GM12878 (cell line): Measurements from ENCODE around the gene GSTP1. TPM values are rescaled to one million over a fixed set of nuclear protein-coding genes. Genes with fewer than 3 reads are reported as not detected.
"Not testable (repeated sequence)": the region's sequence is repeated elsewhere in the genome, so short reads cannot be mapped to it uniquely, and the experiment has no call there.

Experiments used
- ATAC-seq: fragments of 200-7000 bp; cut with Tn5 transposase; 3 replicates; pipeline ENCODE4 v1.9.1; 2020; ENCODE audit warnings: mild to moderate bottlenecking, moderate library complexity
- BruUV-seq: library from RNA; stranded (reverse); fragments of 400-500 nt; replicated peaks from 2 replicates; lab custom pipeline; 2021; lab: Mats Ljungman, UMichigan
- CTCF ChIA-PET: fragments of 300-600 bp; sonication (Branson Sonifier 250); formaldehyde crosslinking; extraction: SDS; loops from one replicate; lab custom pipeline; 2021; ENCODE audit warnings: inconsistent platforms; lab: Yijun Ruan, JAX
- POLR2A ChIA-PET: fragments of 350-600 bp; formaldehyde crosslinking; extraction: SDS; loops from one replicate; lab custom pipeline; 2021; ENCODE audit warnings: inconsistent platforms; lab: Charles Lee
- RAD21 ChIA-PET: fragments of 300-600 bp; sonication (Branson Sonifier 250); formaldehyde crosslinking; loops from one replicate; lab custom pipeline; 2023; ENCODE audit warnings: antibody characterized with exemption; ENCODE audit not compliant: unreplicated experiment; lab: Charles Lee
- SMC1A ChIA-PET: fragments of 300-600 bp; sonication (Branson Sonifier 250); formaldehyde crosslinking; loops from one replicate; lab custom pipeline; 2023; ENCODE audit not compliant: unreplicated experiment, uncharacterized antibody; lab: Charles Lee
- DNase-seq: peaks from one replicate; pipeline ENCODE4 v3.0.0-alpha.2; 2011; ENCODE audit warnings: low read depth, low spot score
- FAIRE-seq: peaks from 3 replicates; lab custom pipeline; 2011; peaks lifted over from hg19 to GRCh38; lab: Jason Lieb, UNC
- H2AFZ ChIP-seq: 2 replicates; pipeline ENCODE4 v1.6.0; 2011; ENCODE audit warnings: low read depth, low read length, control low read depth; ENCODE audit not compliant: control insufficient read depth
- H3K27ac ChIP-seq: 2 replicates; pipeline ENCODE4 v1.5.1; 2011; ENCODE audit warnings: control low read depth; ENCODE audit not compliant: control insufficient read depth, insufficient read depth
- H3K27me3 ChIP-seq, 2 experiments: replicated peaks in 1 of 2; 2 replicates each; pipeline versions ENCODE4 v1.6.0 to v1.6.1; 2011; ENCODE audit warnings: low read length in 1 of 2; ENCODE audit not compliant: control insufficient read depth in 2 of 2, insufficient read depth in 2 of 2
- H3K36me3 ChIP-seq, 2 experiments: 2 replicates each; pipeline ENCODE4 v1.5.1; 2011; ENCODE audit warnings: low read length in 1 of 2; ENCODE audit not compliant: control insufficient read depth in 2 of 2, insufficient read depth in 2 of 2
- H3K4me1 ChIP-seq: 2 replicates; pipeline ENCODE4 v1.6.1; 2011; ENCODE audit warnings: mild to moderate bottlenecking, low read length, moderate library complexity, mixed read lengths; ENCODE audit not compliant: control insufficient read depth, insufficient read depth
- H3K4me2 ChIP-seq: 2 replicates; pipeline ENCODE4 v1.6.0; 2011; ENCODE audit warnings: control low read depth; ENCODE audit not compliant: control insufficient read depth, insufficient read depth
- H3K4me3 ChIP-seq: fragments of 200-600 bp; sonication (generic); 2 replicates; pipeline ENCODE4 v1.5.1; 2016
- H3K79me2 ChIP-seq: 2 replicates; pipeline ENCODE4 v1.6.0; 2011; ENCODE audit warnings: low read length; ENCODE audit not compliant: control insufficient read depth, insufficient read depth
- H3K9ac ChIP-seq: 2 replicates; pipeline ENCODE4 v1.8.0; 2011; ENCODE audit warnings: low read length, control low read depth, mixed read lengths; ENCODE audit not compliant: control insufficient read depth, insufficient read depth
- H3K9me3 ChIP-seq: replicated peaks from 3 replicates; pipeline ENCODE4 v1.5.1; 2011; ENCODE audit warnings: mild to moderate bottlenecking, low read length; ENCODE audit not compliant: control insufficient read depth, insufficient read depth
- H4K20me1 ChIP-seq: 2 replicates; pipeline ENCODE4 v1.6.0; 2011; ENCODE audit not compliant: control insufficient read depth, insufficient read depth
- CHD4 ChIP-seq: fragments of 200-600 bp; sonication (generic); IDR thresholded peaks from 2 replicates; pipeline ENCODE4 v1.6.1; 2016; ENCODE audit warnings: mild to moderate bottlenecking
- FOS ChIP-seq: IDR thresholded peaks from 3 replicates; pipeline ENCODE4 v1.6.1; 2011; ENCODE audit warnings: borderline replicate concordance; ENCODE audit not compliant: insufficient read length; ENCODE audit errors: extremely low read depth
- IRF4 ChIP-seq: IDR thresholded peaks from 2 replicates; pipeline ENCODE4 v1.6.1; 2011; ENCODE audit warnings: low read depth, low read length
- NR2C2 ChIP-seq: IDR thresholded peaks from 2 replicates; pipeline ENCODE4 v1.6.1; 2011; ENCODE audit warnings: borderline replicate concordance, low read depth; ENCODE audit not compliant: control insufficient read depth, insufficient read length
- PAX5 ChIP-seq: IDR thresholded peaks from 2 replicates; pipeline ENCODE4 v1.6.1; 2011; ENCODE audit warnings: low read depth, low read length, borderline replicate concordance
- SMC3 ChIP-seq: IDR thresholded peaks from 2 replicates; pipeline ENCODE4 v1.6.1; 2011; ENCODE audit warnings: low read length, improper control_type of control experiment, borderline replicate concordance
- SP1 ChIP-seq: IDR thresholded peaks from one replicate; pipeline ENCODE4 v1.6.1; 2011; ENCODE audit warnings: low read depth, low read length
- STAT1 ChIP-seq: fragments of 450-650 bp; conservative IDR thresholded peaks from 2 replicates; pipeline ENCODE4 v1.6.1; 2014; ENCODE audit warnings: antibody characterized with exemption, mild to moderate bottlenecking
- TCF3 ChIP-seq: IDR thresholded peaks from 2 replicates; pipeline ENCODE4 v1.6.1; 2012; ENCODE audit warnings: low read depth, mild to moderate bottlenecking, low read length, borderline replicate concordance; ENCODE audit not compliant: insufficient read depth
- WGBS: methylation state at CpG from one replicate; pipeline ENCODE4 v1.1.6; 2016; ENCODE audit warnings: low lambda C conversion rate; ENCODE audit not compliant: insufficient replicate concordance, insufficient coverage; ENCODE audit errors: missing lambda C conversion rate; 5-methylcytosine and 5-hydroxymethylcytosine counted together
- in situ Hi-C: fragments of 300-500 bp; cut with MboI; formaldehyde crosslinking; loops from 9 replicates; pipeline ENCODE4 v1.14.3; 2018; ENCODE audit warnings: mixed read lengths
- intact Hi-C: fragments of 100-400 bp; cut with micrococcal nuclease; formaldehyde crosslinking; loops from one replicate; pipeline ENCODE4 v1.14.2; 2022; ENCODE audit not compliant: unreplicated experiment
- polyA plus RNA-seq, 11 experiments: library from polyadenylated mRNA; depleted of rRNA in 4 of 11; unstranded in 6 of 11; stranded (reverse) in 5 of 11; fragments of >200 nt; fragmentation: Nextera tagmentation in 4 of 11; fragmentation: Illumina TruSeq in 1 of 11; extraction: Ambion mirVana in 4 of 11; extraction: Trizol in 1 of 11; gene quantifications; 1 replicate in 1 of 11; 2 replicates in 10 of 11; pipeline versions ENCODE4 v1.2.1 to v1.2.3, GENCODE V29; 2011 to 2016; ENCODE audit warnings: inconsistent platforms in 2 of 11, missing spikeins in 2 of 11, low read depth in 1 of 11
- total RNA-seq, 4 experiments: library from RNA; depleted of rRNA in 3 of 4; stranded (reverse); fragments of >200 nt in 3 of 4; fragmentation: Illumina TruSeq in 1 of 4; extraction: Trizol in 1 of 4; gene quantifications; 2 replicates each; pipeline versions ENCODE4 v1.2.1 to v1.2.3, GENCODE V29; 2013 to 2021
- TF ChIP-seq, protein P1 (sequence below): fragments of 450-650 bp; IDR thresholded peaks from 2 replicates; pipeline ENCODE4 v1.6.1; 2017; ENCODE audit warnings: antibody characterized with exemption, mild to moderate bottlenecking, moderate library complexity

Gene GSTP1
- total and polyA plus RNA-seq, 10 of the 15 experiments (the other 5 are each of a cell fraction or from before 2014, with no cell fraction given) = 469 to 1,788 (median 955) TPM

- H3K36me3 ChIP-seq, H2AFZ ChIP-seq, DNase-seq, SMC1A ChIA-PET, H3K4me2 ChIP-seq, H3K27me3 ChIP-seq, H3K9ac ChIP-seq, BruUV-seq, H3K4me1 ChIP-seq, H4K20me1 ChIP-seq, FAIRE-seq, ATAC-seq, in situ Hi-C loops, H3K4me3 ChIP-seq, POLR2A ChIA-PET, H3K79me2 ChIP-seq, intact Hi-C loops, RAD21 ChIA-PET, H3K27ac ChIP-seq, CTCF ChIA-PET: not testable (repeated sequence)
- H3K9me3 ChIP-seq = peaks cover 12% of the 10 kb centered on the region; the same call in 2 of the 3 replicates
Observed at GRCh38 chr11:67551697-67552096, 31.9 kb upstream of the GSTP1 start.

DNA sequence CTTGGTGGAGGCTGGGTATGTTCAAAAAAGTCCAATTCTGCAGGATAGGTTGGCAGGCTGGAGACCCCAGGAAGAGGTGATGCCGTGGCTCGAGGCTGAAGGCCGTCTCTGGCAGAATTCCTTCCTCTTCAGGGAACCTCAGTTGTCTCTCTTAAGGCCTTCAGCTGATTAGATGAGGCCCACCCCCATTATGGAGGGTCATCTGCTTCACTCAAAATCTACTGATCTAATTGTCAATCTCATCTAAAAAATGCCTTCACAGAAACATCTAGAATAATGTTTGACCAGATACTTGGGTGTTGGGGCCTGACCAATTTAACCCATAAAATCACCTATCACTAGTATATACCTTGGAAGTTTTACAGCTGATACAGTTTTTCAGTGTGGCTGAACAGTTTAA lies 27.4 kb upstream of the GSTP1 start:
- H2AFZ ChIP-seq = no peak overlapping the region
- no peaks in the 10 kb centered on the region for H3K36me3 ChIP-seq
- WGBS = 40% methylated on average over 3 of the region's 3 CpGs
- ChIA-PET CTCF (interaction anchor here (1.1 kb wide), 1 partner anchor 27 kb away, joined by 4 read pairs; the partner anchor contains the start of gene GSTP1), RAD21 (interaction anchor here (0.9 kb wide), 1 partner anchor 141 kb away, joined by 3 read pairs; no protein-coding TSS in a partner anchor), SMC1A (interaction anchor here (1.7 kb wide), 1 partner anchor 143 kb away, joined by 4 read pairs; no protein-coding TSS in a partner anchor), POLR2A (interaction anchor here (1.2 kb wide), 1 partner anchor 14 kb away, joined by 5 read pairs; no protein-coding TSS in a partner anchor)
- H3K9me3 ChIP-seq = peaks cover 12% of the 10 kb centered on the region; the same call in 2 of the 3 replicates
- intact Hi-C loops = loop anchor here (5.0 kb wide), 1 partner anchor 49 kb away; the partner anchor contains the start of genes CDK2AP2 and PITPNM1
- no peak overlapping the region for H3K4me2 ChIP-seq
- ATAC-seq = no peak
- FAIRE-seq = no peak
- no peaks in the 10 kb centered on the region for H3K79me2 ChIP-seq
- TF ChIP-seq CHD4 (no peak), SP1 (no peak), NR2C2 (no peak), FOS (no peak), IRF4 (no peak), STAT1 (no peak), TCF3 (no peak), SMC3 (no peak), PAX5 (no peak)
- TF ChIP-seq, protein P1, sequence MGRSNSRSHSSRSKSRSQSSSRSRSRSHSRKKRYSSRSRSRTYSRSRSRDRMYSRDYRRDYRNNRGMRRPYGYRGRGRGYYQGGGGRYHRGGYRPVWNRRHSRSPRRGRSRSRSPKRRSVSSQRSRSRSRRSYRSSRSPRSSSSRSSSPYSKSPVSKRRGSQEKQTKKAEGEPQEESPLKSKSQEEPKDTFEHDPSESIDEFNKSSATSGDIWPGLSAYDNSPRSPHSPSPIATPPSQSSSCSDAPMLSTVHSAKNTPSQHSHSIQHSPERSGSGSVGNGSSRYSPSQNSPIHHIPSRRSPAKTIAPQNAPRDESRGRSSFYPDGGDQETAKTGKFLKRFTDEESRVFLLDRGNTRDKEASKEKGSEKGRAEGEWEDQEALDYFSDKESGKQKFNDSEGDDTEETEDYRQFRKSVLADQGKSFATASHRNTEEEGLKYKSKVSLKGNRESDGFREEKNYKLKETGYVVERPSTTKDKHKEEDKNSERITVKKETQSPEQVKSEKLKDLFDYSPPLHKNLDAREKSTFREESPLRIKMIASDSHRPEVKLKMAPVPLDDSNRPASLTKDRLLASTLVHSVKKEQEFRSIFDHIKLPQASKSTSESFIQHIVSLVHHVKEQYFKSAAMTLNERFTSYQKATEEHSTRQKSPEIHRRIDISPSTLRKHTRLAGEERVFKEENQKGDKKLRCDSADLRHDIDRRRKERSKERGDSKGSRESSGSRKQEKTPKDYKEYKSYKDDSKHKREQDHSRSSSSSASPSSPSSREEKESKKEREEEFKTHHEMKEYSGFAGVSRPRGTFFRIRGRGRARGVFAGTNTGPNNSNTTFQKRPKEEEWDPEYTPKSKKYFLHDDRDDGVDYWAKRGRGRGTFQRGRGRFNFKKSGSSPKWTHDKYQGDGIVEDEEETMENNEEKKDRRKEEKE = no peak
- H4K20me1 ChIP-seq = no peaks in the 10 kb centered on the region
- in situ Hi-C loops = no loop called here
- DNase-seq = no peak
- H3K27ac ChIP-seq = no peak overlapping the region
- H3K4me3 ChIP-seq = no peak overlapping the region
- H3K4me1 ChIP-seq = peaks cover 15% of the 10 kb centered on the region
- no peak overlapping the region for H3K9ac ChIP-seq
- BruUV-seq = no TSS peak
- H3K27me3 ChIP-seq = no peaks in the 10 kb centered on the region
